Activated gamma-delta T cell treated with Interleukin-2 at 50 U/mL for 16 hours (primary cell): ENCODE data around the gene SNX14.
"Not testable (repeated sequence)": the region's sequence is repeated elsewhere in the genome, so short reads cannot be mapped to it uniquely, and the experiment has no call there.

Experiments used
- DNase-seq: peaks from one replicate; pipeline ENCODE4 v3.0.0-alpha.2; 2020

The SNX14 gene

GRCh38 chr6:85585741-85586140 is 7.9 kb downstream of the SNX14 start:
- no peak for DNase-seq

GRCh38 chr6:85582832-85583231 is 10.8 kb downstream of the SNX14 start:
- DNase-seq: not testable (repeated sequence)

- no peak for DNase-seq
Measured at GRCh38 chr6:85581572-85581971, 12.1 kb downstream of the SNX14 start.

- DNase-seq: no peak
Measured at GRCh38 chr6:85580878-85581267, 12.8 kb downstream of the SNX14 start.

- DNase-seq: no peak
Measured at GRCh38 chr6:85580118-85580877, 13.4 kb downstream of the SNX14 start.

DNA sequence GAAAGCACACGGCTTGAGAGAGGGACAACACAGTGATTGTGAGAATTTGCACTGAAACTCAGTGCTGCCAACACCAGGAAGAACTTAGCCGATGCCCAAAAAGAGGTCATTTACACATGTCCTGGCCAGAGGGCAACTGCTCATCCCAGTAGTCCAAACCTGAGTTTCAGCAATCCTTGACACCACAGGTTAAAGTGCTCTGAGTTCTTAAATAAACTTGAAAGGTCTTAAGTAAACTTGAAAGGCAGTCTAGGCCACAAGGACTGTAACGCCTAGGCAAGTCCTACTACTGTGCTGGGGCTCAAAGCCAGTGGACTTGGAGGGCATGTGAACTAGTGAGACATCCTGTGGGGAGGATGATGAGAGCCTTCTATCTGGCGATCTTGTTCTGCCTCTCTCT is 14.1 kb downstream of the SNX14 start:
- no peak for DNase-seq

DNA sequence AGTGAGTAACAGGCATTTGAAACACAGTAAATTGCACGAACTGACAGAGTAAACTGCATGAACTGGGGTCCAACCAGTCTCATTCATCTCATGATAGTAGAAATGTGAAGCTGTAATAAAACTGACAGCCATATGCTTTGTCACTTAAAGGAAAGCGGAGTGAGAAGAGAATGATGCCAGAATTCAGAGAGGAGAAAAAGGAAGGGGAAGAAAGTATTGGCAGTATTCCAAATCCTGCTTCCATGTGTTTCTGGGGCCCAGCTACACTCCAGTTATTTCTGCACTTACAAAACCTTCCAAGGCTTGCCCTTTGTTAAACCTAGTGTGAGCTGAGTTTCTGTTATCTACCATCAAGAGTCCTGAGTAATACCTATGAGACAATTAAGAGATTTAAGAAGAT is 17.2 kb downstream of the SNX14 start:
- DNase-seq: no peak

DNA sequence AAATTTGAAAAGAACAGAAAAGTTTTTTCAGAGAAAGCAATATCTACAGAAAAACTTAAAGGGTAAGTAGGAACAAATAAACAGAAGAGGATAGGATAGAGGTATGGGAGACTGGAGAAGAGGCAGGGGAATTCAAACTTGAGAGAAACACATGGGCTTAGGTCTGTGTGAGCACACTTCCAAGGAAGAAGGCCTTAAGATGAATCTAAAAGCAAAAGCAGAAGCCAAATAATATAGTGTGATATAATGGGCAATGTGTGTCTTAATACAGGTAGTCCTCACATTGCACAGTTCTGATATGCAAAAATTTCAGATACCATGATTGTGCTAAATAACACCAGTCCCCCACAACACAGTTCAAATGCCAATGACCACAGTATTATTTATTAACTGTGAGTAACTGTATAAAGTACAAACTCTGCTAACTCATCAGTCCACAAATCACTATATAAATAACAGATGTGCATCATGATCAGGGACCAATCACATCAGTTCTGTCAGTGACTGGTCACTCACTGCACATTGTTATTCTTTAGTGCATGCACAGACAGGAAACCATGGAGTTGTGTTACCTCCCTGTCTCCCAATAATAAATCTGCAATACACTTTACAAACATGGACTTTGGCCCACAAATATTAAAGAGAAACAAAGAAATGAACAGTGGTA is 18.6 kb downstream of the SNX14 start:
- no peak for DNase-seq

DNA sequence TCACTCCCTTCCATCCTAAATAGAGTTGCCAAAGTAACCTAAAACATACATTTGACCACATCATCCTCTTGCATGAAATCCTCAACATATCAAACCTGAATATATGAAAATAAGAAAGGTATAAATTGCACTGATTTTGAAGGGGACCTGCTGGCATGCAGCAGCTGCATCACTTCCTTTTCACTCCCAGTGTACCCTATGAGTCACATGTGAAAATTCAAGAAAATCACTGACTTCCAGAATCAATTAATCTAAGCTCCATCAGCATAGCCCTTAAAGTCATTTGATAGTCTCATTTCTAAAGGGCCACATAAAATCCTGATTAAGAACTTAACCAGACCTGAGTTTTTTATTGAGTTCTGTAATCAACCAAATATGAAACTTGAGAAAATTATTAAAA is 24.3 kb downstream of the SNX14 start:
- DNase-seq: no peak

- DNase-seq: no peak
Measured at GRCh38 chr6:85568411-85568810, 25.2 kb downstream of the SNX14 start.

GRCh38 chr6:85565736-85566135 is 27.9 kb downstream of the SNX14 start:
- DNase-seq: no peak

- DNase-seq: not testable (repeated sequence)
Measured at GRCh38 chr6:85564223-85564622, 29.4 kb downstream of the SNX14 start.

DNA sequence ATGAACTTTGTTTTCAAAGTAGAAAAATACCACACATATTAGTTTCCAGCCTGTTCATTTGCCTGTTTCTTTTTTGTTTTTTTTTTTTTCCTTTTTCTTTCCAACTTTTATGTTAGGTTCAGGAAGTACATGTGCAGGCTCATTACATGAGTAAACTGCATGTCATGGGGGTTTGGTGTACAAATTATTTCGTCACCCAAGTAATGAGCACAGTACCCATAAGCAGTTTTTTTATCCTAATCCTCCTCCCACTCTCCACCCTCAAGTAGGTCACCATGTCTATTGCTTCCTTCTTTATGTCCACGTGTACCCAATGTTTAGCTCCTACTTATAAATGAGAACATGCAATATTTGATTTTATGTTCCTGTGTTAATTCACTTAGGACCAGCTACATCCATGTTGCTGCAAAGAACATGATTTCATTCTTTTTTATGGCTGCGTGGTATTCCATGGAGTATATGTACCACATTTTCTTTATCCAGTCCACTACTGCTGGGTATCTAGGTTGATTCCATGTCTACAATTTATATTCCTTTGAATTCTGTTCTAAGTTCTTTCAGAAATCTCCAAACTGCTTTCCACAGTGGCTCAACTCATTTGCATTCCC is 31.8 kb downstream of the SNX14 start:
- no peak for DNase-seq

DNA sequence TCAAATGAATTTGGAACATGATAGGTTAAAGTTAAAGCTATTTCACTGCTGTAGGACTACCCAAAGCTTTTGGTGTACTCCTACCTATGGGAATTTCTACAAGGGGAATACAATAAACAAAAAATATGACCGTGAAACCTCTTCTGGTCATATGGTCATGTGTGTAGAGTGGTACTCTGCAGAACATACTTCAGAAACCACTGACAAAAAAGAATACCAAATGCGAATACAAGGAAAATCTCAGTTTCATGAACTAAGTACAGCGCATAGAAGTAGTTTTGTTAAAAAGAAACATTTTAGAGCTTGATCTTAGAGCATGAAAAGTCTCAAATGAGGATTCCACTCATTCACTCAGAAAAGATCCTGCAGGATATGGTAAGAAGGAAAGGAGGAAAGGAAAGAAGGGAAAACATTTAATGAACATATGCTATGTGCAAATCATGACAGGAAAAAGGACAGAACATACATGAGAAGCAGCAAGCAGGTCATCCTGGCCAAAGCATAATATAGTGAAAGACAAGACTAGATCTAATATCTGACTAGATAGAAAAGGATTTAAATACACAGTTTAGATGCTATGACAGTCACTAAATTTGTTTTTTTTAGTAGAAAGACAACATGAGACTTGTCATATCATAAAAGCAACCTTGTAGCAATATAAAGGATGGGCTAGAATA is 36.5 kb downstream of the SNX14 start:
- no peak for DNase-seq

DNA sequence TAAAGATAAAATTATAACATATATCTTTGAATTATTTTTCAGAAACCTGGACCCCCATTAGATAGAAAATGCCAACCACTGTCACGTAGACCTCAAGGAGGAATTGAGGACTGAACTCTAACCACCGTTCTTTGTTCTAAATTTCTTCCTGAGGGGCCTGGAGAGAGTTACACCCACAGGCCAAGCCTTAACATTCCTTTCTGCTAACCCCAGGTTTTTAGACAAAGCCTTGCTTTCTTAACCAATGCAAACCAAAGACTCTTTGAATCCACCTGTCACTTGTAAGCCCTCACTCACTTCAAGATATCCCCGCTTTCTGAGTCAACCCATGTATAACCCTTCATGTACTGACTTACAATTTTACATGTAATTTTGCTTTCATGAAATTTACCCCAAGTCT is 41.0 kb downstream of the SNX14 start:
- no peak for DNase-seq

- no peak for DNase-seq
Measured at GRCh38 chr6:85551264-85551663, 42.4 kb downstream of the SNX14 start.

- DNase-seq: no peak
Measured at GRCh38 chr6:85547719-85548118, 45.9 kb downstream of the SNX14 start.

GRCh38 chr6:85544776-85545175 is 48.9 kb downstream of the SNX14 start:
- DNase-seq: no peak

- no peak for DNase-seq
Measured at GRCh38 chr6:85537055-85537494, 56.6 kb downstream of the SNX14 start.

GRCh38 chr6:85524281-85524680 is 69.4 kb downstream of the SNX14 start:
- DNase-seq: not testable (repeated sequence)

DNA sequence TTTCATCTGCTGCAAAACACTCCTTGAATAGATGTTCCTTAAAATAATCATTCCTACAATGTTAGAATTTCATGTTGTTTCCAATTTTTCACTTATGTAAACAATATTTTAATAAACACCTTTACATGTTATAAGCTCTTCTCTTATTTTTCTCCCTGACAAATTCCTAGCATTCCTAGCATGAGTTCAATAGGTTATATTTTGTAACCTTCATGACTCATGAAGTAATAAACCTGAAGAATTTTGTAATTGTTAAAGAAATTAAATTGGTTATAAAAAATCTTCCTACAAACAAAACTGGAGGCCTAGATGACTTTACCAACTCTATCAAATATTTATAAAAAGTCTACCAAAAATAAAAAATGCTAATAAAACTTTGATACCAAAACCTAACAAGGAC is 77.5 kb downstream of the SNX14 start:
- DNase-seq: no peak

DNA sequence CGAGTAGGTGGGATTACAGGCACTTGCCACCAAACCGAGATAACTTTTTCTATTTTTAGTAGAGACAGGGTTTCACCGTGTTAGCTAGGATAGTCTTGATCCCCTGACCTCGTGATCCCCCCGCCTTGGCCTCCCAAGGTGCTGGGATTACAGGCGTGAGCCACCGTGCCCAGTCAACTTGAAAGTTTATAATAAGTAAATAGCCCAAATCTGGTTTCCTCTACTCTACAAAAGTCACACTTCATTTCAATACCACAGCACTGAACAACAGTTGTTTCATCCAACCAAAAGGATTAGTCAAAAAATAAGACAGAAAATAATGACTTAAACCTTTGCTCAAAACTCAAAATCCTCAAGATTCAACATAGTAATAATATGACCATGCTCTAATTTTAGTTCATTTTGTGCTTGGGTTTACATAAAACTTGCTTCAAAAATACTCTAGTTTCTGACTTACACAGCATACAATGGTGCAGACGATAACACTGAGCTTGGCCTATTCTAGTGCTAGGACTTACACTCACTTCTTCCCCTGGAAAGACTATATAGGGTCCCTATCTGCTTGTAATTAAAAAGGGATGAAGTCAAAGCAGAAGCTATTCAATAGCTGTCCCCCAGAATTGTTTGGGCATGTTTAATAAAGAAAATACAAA is 87.1 kb downstream of the SNX14 start:
- DNase-seq: no peak
